ENCODE results near the gene STYXL2. TPM values are rescaled to one million over a fixed set of nuclear protein-coding genes. Genes with fewer than 3 reads are reported as not detected.

STYXL2 gene
- total and polyA plus RNA-seq, 9 of the 15 experiments (the other 6 are each of a cell fraction or from before 2014, with no cell fraction given), result not detected

- H3K36me3 ChIP-seq (ENCODE audit: control insufficient read depth, insufficient read depth, low read length), result no peaks in the 10 kb centered on the region
- no TSS peak for BruUV-seq (replicated peaks)
- ATAC-seq, result no peak
- no peaks in the 10 kb centered on the region for H4K20me1 ChIP-seq (replicated peaks; ENCODE audit: control insufficient read depth, insufficient read depth, low read length)
- CTCF ChIA-PET (ENCODE audit: low intra/inter-chr PET ratio), result interaction anchor here (2.1 to 3.8 kb wide), 2 partner anchors 146 to 1128 kb away, joined by 9 to 32 read pairs; no protein-coding TSS in a partner anchor
- in situ Hi-C loops (cut with MboI), result loop anchor here (5.0 kb wide), 1 partner anchor 139 kb away; no protein-coding TSS in a partner anchor
- no peak overlapping the region for H2AFZ ChIP-seq (ENCODE audit: low read depth, low read length)
- peaks cover 0 to 10% of the 10 kb centered on the region in 2 experiments; a peak in 3 of 5 replicates for H3K4me1 ChIP-seq (replicated peaks in 1 of 2; ENCODE audit: control insufficient read depth in 2 of 2, insufficient read depth in 2 of 2, low read length in 2 of 2)
- H3K9me3 ChIP-seq (replicated peaks; ENCODE audit: control insufficient read depth, insufficient read depth, low read depth, low read length), result no peaks in the 10 kb centered on the region
- POLR2A ChIA-PET, result interaction anchor here (0.8 to 1.4 kb wide), 3 partner anchors 13 to 177 kb away, joined by 3 to 5 read pairs (median 4); no protein-coding TSS in a partner anchor
- no peaks in the 10 kb centered on the region for H3K9me1 ChIP-seq (ENCODE audit: control insufficient read depth, insufficient read depth, low read length)
- H3K79me2 ChIP-seq (ENCODE audit: control insufficient read depth, insufficient read depth, low read length), result no peaks in the 10 kb centered on the region
- WGBS (ENCODE audit: insufficient coverage, low coverage, missing lambda C conversion rate), result 26% methylated on average over 10 of the region's 10 CpGs
- H3K4me2 ChIP-seq (ENCODE audit: insufficient read depth, low read length), result 0 out of 2 replicates have a peak overlapping the region, but pooled peaks have one; percentile 14
- H3K27me3 ChIP-seq (ENCODE audit: control insufficient read depth in 2 of 2, insufficient read depth in 2 of 2, low read length in 2 of 2), result peaks cover 4 to 43% of the 10 kb centered on the region in 2 experiments; a peak in 3 of 5 replicates
- DNase-seq (ENCODE audit: extremely low read depth in 1 of 4, low spot score in 3 of 4), result no peak
- peak; percentile 75 for FAIRE-seq
- H3K4me3 ChIP-seq, result no peak overlapping the region
- no peak overlapping the region; the same call in 2 of the 3 replicates for H3K27ac ChIP-seq (ENCODE audit: extremely low read depth, low read depth, low read length)
- intact Hi-C loops (cut with micrococcal nuclease), result loop anchor here (1.0 to 5.0 kb wide), 3 partner anchors 79 to 269 kb away; partner anchors contain the start of gene ILDR2
- H3K9ac ChIP-seq (ENCODE audit: insufficient read depth in 1 of 2, low read depth in 2 of 2, low read length in 2 of 2), result no peak overlapping the region
- TF ChIP-seq CREB1 (IDR thresholded peaks at IDR 0.05) (no peak), CREB1 (CRISPR knock-in tag; IDR thresholded peaks at IDR 0.05) (no peak; the same call in 1 of the 2 replicates), USF1 (CRISPR knock-in tag; IDR thresholded peaks at IDR 0.05) (0 out of 2 replicates have a peak, but pooled peaks have one; percentile 18), MEF2A (IDR thresholded peaks at IDR 0.05; ENCODE audit: control insufficient read depth, low read depth, low read length) (no peak), GATAD2B (IDR thresholded peaks at IDR 0.05; ENCODE audit: borderline replicate concordance) (no peak), ZBTB33 (CRISPR knock-in tag; IDR thresholded peaks at IDR 0.05) (no peak), ZNF77 (CRISPR knock-in tag; IDR thresholded peaks at IDR 0.05) (no peak), ZNF354B (CRISPR knock-in tag; IDR thresholded peaks at IDR 0.05) (no peak), TSC22D4 (tag; IDR thresholded peaks at IDR 0.05) (0 out of 2 replicates have a peak, but pooled peaks have one; percentile 64), MLLT1 (IDR thresholded peaks at IDR 0.05) (0 out of 4 replicates have a peak, but pooled peaks of 1 of the 2 experiments have one; percentile 25), CEBPG (CRISPR knock-in tag; IDR thresholded peaks at IDR 0.05) (no peak), CEBPG (tag; conservative IDR thresholded peaks at IDR 0.05 in 1 of 2, IDR thresholded peaks at IDR 0.05 in 1 of 2) (no peak), HLTF (IDR thresholded peaks at IDR 0.05) (0 out of 2 replicates have a peak, but pooled peaks have one; percentile 64), ZNF239 (CRISPR knock-in tag; IDR thresholded peaks at IDR 0.05) (no peak), BRCA1 (IDR thresholded peaks at IDR 0.05) (no peak), BRCA1 (CRISPR knock-in tag; IDR thresholded peaks at IDR 0.05) (peak; percentile 61; the same call in 1 of the 2 replicates), EHMT2 (IDR thresholded peaks at IDR 0.05) (peak; percentile 46; the same call in 1 of the 2 replicates), SUPT5H (IDR thresholded peaks at IDR 0.05) (0 out of 2 replicates have a peak, but pooled peaks have one; percentile 28), KDM1A (IDR thresholded peaks at IDR 0.05) (no peak), ADNP (tag; IDR thresholded peaks at IDR 0.05) (peak; percentile 69), ZBTB17 (CRISPR knock-in tag; IDR thresholded peaks at IDR 0.05) (no peak)
Measured at GRCh38 chr1:167056529-167057231, 37.2 kb upstream of the STYXL2 start.
